GM21528 (cell line): ENCODE results near the gene SNX32.
"Not testable (repeated sequence)": the region's sequence is repeated elsewhere in the genome, so short reads cannot be mapped to it uniquely, and the experiment has no call there.

Experiments
- ATAC-seq: cut with Tn5 transposase; IDR thresholded peaks from one replicate; pipeline ENCODE4 v1.9.1; 2021; ENCODE audit warnings: mild to moderate bottlenecking, moderate library complexity; ENCODE audit not compliant: unreplicated experiment, low FRiP score

The SNX32 gene

DNA sequence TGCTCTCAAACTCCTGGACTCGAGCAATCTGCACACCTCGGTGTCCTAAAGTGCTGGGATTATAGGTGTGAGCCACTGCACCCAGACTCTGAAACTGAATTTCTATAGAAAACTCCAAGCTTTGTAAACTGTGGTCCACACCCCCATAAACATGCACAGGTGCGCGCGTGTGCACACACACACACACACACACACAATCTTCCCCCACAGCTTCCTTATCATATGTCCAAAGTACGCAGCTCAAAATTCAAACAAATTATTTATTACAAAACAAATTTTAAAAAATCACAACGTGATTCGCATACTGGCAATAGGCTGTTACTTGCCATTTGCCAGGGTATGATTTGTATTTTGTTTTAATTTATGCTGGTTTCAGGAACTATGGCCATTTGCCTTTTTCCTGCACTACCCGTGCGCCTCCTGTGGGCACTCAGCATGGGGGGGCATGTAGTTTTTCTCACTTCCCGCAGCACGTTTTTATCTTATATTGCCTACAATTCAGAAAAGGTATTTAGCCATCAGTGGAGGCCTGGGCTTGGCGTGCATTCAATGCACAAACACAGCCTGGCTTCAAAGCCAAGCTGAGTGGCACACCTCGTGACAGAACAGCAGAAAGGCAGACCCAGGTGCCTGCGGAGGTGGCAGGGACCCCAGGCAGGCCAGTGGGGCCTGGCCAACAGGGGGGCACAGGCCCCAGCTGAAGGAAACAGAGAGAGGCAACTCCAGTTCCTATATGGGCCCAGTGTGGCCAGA, 10.8 kb upstream of the SNX32 start:
- ATAC-seq, result no peak

GRCh38 chr11:65826984-65827735, 6.6 kb upstream of the SNX32 start:
- no peak for ATAC-seq

- no peak for ATAC-seq
Measured at GRCh38 chr11:65829459-65829858, 4.3 kb upstream of the SNX32 start.

DNA sequence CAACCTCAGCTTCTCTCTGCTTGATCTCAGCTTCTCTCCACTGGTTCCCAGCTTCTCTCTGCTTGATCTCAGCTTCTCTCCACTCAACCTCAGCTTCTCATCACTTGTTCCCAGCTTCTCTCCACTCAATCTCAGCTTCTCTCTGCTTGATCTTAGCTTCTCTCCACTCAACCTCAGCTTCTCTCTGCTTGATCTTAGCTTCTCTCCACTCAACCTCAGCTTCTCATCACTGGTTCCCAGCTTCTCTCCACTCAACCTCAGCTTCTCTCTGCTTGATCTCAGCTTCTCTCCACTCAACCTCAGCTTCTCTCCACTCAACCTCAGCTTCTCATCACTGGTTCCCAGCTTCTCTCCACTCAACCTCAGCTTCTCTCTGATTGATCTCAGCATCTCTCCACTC, 1.5 kb upstream of the SNX32 start:
- ATAC-seq, result not testable (repeated sequence)

GRCh38 chr11:65834202-65834601, 439 bp downstream of the SNX32 start:
- no peak for ATAC-seq

GRCh38 chr11:65842144-65842543, 8.4 kb downstream of the SNX32 start:
- no peak for ATAC-seq

GRCh38 chr11:65843811-65844210, 10.0 kb downstream of the SNX32 start:
- no peak for ATAC-seq

GRCh38 chr11:65844231-65844872, 10.6 kb downstream of the SNX32 start:
- ATAC-seq, result no peak

DNA sequence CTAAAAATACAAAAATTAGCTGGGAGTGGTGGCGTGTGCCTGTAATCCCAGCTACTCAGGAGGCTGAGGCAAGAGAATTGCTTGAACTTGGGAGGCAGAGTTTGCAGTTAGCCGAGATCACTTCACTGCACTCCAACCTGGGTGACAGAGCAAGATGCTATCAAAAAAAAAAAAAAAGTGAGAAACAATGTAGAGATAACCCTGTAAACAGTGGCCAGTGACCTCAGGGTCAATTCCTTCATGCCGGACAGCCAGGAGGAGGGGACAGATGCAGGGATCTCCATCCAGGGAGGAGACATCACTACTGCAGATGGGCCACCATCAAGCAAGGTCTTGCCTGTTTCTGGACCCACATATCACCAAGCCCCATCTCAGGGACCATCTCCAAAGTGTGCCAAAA, 14.0 kb downstream of the SNX32 start:
- no peak for ATAC-seq

DNA sequence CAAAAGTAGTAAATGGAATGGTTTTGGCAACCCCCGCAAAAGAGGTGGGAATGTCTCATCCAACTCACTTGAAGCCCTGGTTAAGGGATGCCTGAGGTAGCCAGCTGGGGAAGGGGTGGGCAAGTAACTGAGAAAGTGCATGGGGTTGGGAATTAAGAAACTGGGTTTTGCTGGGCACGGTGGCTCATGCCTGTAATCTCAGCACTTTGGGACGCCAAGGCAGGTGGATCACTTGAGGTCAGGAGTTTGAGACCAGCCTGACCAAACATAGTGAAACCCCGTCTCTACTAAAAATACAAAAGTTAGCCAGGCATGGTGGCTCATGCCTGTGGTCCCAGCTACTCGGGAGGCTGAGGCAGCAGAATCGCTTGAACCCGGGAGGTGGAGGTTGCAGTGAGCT, 14.9 kb downstream of the SNX32 start:
- ATAC-seq, result not testable (repeated sequence)

GRCh38 chr11:65849366-65849765, 15.6 kb downstream of the SNX32 start:
- no peak for ATAC-seq

DNA sequence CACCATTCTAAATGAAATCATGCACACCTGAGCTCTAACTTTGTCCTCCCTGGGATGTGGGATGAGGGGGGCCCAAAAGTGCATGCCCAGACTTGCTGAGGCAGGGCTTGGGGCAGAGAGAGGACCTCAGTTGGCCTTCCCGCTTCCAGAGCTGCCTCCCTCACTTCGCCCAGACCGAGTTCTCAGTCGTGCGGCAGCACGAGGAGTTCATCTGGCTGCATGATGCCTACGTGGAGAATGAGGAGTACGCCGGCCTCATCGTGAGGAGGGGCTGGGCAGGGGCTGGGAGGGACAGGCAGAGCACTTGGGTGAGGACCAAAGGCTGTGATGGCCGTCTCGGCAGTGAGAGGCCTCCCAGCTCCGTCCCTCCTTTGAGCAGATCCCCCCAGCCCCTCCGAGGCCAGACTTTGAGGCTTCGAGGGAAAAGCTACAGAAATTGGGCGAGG, 16.0 kb downstream of the SNX32 start:
- no peak for ATAC-seq

DNA sequence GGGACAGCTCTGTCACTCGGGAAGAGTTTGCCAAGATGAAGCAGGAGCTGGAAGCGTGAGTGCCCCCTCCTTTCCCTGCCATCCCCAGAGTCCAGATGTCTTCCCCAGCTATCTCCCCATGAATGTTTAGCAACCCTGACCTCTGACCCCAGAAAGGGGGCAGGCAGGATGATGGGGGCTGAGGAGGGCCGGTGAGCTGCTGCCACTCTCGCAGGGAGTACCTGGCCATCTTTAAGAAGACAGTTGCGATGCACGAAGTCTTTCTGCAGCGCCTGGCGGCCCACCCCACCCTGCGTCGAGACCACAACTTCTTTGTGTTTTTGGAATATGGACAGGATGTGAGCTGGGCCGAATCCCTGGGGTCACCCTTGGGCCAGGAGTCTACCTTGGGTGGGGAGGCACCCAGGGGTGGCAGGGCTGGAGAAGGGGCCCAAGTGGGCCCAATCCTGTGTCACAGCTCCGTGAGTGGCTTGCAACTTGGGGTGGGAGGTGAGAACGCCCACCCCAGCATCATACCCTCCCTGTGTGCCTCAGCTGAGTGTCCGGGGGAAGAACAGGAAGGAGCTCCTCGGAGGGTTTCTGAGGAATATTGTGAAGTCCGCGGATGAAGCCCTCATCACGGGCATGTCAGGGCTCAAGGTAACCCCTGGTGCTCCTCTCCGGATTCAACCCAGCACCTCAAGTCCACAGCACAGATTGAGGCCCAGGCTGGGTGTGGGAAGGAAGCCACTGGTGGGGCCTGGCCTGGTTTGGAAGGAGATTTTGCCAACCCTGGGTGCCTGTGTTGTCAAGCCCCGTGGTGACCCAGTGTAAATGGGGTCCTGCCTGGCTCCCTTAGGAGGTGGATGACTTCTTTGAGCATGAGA, 16.7 kb downstream of the SNX32 start:
- ATAC-seq, result no peak

GRCh38 chr11:65851083-65851579, 17.4 kb downstream of the SNX32 start:
- no peak for ATAC-seq

DNA sequence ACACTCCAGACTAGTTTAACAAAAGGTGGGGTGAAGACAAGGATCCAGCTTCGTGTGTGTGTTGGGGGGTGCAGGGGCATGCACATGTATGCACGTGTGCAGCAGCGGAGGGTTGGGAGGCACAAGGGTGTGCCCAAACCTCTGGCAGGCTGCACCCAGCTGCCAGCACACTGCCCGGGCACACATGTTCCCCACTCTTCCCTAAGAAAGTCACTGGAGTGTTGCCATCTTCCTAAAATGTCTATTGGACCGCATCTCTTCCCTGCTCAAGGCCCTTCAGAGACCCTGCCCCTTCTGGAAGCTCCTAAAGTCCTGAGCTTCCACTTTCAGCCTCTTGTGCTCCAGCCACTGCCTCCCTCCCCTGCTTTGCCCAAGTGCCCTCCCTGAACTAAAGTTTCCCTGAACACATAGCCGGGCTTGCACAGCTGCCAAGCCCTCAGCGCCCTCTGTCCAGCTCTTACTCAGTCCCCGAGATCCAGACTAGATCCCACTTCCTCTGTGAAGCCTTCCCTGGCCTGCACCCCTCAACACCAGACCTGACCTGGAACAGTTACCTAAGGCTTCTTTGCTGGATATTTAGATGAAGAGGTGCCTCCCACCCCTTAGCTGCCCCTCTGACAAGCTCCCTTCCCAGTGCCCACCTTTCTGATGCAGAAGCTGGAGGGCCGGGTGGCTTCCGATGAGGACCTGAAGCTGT, 18.2 kb downstream of the SNX32 start:
- no peak for ATAC-seq

DNA sequence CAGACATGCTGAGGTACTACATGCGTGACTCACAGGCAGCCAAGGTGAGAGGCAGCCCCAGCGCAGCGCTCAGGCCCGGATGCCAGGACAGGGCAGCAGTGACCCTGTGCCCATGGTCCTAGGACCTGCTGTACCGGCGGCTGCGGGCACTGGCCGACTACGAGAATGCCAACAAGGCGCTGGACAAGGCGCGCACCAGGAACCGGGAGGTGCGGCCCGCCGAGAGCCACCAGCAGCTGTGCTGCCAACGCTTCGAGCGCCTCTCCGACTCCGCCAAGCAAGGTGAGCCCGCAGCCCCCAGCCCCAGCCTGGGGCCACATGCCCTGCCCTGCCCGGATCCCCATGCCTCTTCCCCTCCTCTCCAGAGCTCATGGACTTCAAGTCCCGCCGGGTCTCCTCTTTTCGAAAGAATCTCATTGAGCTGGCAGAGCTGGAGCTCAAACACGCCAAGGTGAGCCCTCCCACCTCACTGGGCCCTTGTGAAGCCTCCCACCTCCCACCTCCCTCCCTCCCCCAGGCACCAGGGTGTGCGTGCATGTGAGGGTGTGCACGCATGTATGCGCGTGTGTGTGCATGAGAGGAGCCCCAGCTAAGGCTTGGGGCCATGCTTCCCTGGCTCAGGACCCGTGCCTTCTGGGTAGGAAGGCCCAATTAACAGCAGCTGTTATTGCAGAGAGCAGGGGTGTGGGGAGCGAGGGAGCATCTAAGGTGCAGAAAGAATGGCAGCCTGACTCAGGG, 18.9 kb downstream of the SNX32 start:
- ATAC-seq, result no peak

DNA sequence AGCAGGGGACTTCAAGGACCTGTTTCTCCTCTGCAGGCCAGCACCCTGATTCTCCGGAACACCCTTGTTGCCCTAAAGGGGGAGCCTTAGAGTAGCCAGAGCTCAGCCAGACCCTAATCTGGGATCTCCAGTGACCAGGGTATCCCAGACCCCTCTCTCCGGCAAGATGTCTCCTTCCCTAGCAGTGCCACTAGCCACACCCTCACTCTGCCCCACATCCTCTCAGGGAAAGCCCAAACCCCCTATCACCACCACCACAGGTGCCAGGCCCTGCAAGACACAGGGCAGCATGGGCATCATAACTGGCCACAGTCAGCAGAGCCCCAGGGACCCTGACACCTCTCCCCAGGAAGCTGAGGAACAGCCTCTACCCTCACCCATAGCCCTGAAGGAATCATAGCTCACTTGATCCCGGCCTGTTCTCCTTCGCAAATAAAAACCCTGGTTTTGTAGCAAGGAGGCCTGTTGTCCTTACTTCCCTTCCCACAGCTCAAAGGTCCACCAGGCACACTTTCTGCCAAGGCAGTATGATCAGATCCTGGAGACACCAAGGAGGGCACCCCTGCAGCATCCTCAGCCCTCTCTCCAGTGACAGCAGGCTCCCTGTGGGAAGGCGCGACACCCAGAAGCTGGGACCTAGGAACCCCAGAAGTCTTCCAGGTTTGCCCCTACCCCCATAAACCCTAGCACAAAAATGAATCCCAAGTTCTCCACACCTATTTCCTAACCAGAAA, 19.6 kb downstream of the SNX32 start:
- no peak for ATAC-seq

DNA sequence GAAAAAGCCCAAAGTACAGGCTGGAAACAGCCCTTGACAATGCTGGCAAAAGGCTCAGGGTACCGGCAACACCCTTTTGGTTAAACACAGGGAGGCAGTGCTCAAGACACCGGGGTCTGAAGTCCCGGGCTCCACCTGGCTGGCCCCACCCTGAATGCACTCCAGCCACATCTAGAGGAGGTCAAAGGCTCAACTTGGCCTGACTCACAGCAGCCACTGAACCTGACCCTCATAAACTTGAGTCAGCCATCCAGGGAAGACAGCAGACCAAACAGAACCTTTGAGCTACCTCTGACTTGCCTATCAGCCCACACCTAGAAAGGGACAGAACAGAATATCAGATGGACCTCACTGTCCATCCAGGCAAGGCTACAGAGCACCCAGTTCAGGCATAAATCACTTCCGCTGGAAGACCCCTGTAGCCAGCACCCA, 20.4 kb downstream of the SNX32 start:
- ATAC-seq, result no peak
